Bone marrow (tissue), 2 donors: Measurements from ENCODE around the gene RAPSN.

Experiments
- DNase-seq, 2 donors: peaks; one replicate each; lab custom pipeline; 2025; lab: John Stamatoyannopoulos, UW

Gene RAPSN

GRCh38 chr11:47466201-47466600, 17.3 kb upstream of the RAPSN start:
- DNase-seq: no peak

- no peak for DNase-seq
Observed at GRCh38 chr11:47464483-47464882, 15.5 kb upstream of the RAPSN start.

- DNase-seq: no peak
Observed at GRCh38 chr11:47461876-47462275, 12.9 kb upstream of the RAPSN start.

- no peak for DNase-seq
Observed at GRCh38 chr11:47460571-47461235, 11.8 kb upstream of the RAPSN start.

GRCh38 chr11:47454258-47454671, 5.3 kb upstream of the RAPSN start:
- peak; percentile 5 to 83 for DNase-seq

- DNase-seq: no peak
Observed at GRCh38 chr11:47453365-47453764, 4.4 kb upstream of the RAPSN start.

- DNase-seq: no peak
Observed at GRCh38 chr11:47451990-47452389, 3.1 kb upstream of the RAPSN start.

GRCh38 chr11:47451436-47451835, 2.5 kb upstream of the RAPSN start:
- DNase-seq: no peak

GRCh38 chr11:47449541-47449940, 605 bp upstream of the RAPSN start:
- DNase-seq: no peak

GRCh38 chr11:47447906-47448305, 1.0 kb downstream of the RAPSN start:
- no peak for DNase-seq

GRCh38 chr11:47446833-47447232, 2.1 kb downstream of the RAPSN start:
- no peak for DNase-seq

- DNase-seq: no peak
Observed at GRCh38 chr11:47445840-47446239, 3.1 kb downstream of the RAPSN start.

- DNase-seq: no peak
Observed at GRCh38 chr11:47443817-47444216, 5.1 kb downstream of the RAPSN start.

GRCh38 chr11:47443028-47443700, 5.8 kb downstream of the RAPSN start:
- DNase-seq: no peak

- no peak for DNase-seq
Observed at GRCh38 chr11:47442514-47442913, 6.4 kb downstream of the RAPSN start.

- no peak for DNase-seq
Observed at GRCh38 chr11:47441421-47441820, 7.5 kb downstream of the RAPSN start.

- no peak for DNase-seq
Observed at GRCh38 chr11:47440054-47440476, 8.9 kb downstream of the RAPSN start.

GRCh38 chr11:47438721-47439120, 10.2 kb downstream of the RAPSN start:
- DNase-seq: no peak

GRCh38 chr11:47437746-47438418, 11.1 kb downstream of the RAPSN start:
- DNase-seq: no peak

GRCh38 chr11:47437218-47437745, 11.7 kb downstream of the RAPSN start:
- no peak for DNase-seq

- no peak for DNase-seq
Observed at GRCh38 chr11:47436726-47437125, 12.2 kb downstream of the RAPSN start.

- no peak for DNase-seq
Observed at GRCh38 chr11:47435687-47436086, 13.2 kb downstream of the RAPSN start.
